Measurements from ENCODE around the gene WBP1.
"Not testable (repeated sequence)": the region's sequence is repeated elsewhere in the genome, so short reads cannot be mapped to it uniquely, and the experiment has no call there.

Gene WBP1

GRCh38 chr2:74428675-74429074 is 29.6 kb upstream of the WBP1 start:
- no peak for DNase-seq

GRCh38 chr2:74429487-74430451 is 28.5 kb upstream of the WBP1 start:
- DNase-seq, result no peak

GRCh38 chr2:74430502-74430901 is 27.7 kb upstream of the WBP1 start:
- no peak for DNase-seq

GRCh38 chr2:74436111-74436805 is 22.0 kb upstream of the WBP1 start:
- DNase-seq, result no peak

- DNase-seq, result no peak
Observed at GRCh38 chr2:74436848-74437695, 21.2 kb upstream of the WBP1 start.

GRCh38 chr2:74438248-74438647 is 20.0 kb upstream of the WBP1 start:
- no peak for DNase-seq

- DNase-seq, result no peak
Observed at GRCh38 chr2:74439373-74439772, 18.9 kb upstream of the WBP1 start.

- no peak for DNase-seq
Observed at GRCh38 chr2:74439803-74440377, 18.3 kb upstream of the WBP1 start.

GRCh38 chr2:74440378-74441169 is 17.7 kb upstream of the WBP1 start:
- DNase-seq, result peak; percentile 81

GRCh38 chr2:74441170-74441689 is 17.0 kb upstream of the WBP1 start:
- peak; percentile 17 for DNase-seq

- DNase-seq, result peak; percentile 14
Observed at GRCh38 chr2:74441690-74442482, 16.4 kb upstream of the WBP1 start, which contains the start of gene RTKN. TSS of gene RTKN (minus strand) at chr2:74441937. CDS start at chr2:74441816, 121 bp downstream.

- not testable (repeated sequence) for DNase-seq
Observed at GRCh38 chr2:74442483-74443297, 15.5 kb upstream of the WBP1 start.

- DNase-seq, result no peak
Observed at GRCh38 chr2:74444498-74445318, 13.5 kb upstream of the WBP1 start.

- no peak for DNase-seq
Observed at GRCh38 chr2:74447230-74447999, 10.8 kb upstream of the WBP1 start.

GRCh38 chr2:74448771-74449170 is 9.5 kb upstream of the WBP1 start:
- no peak for DNase-seq

- DNase-seq, result no peak
Observed at GRCh38 chr2:74450570-74451190, 7.6 kb upstream of the WBP1 start.

Measured in NCI-H2171 (cell line).